HEK293 (cell line): ENCODE measurements around the gene SAMD4B.
A peak's percentile ranks its signal among the peaks of the same experiment; 100 is the strongest.

Source experiments
- CTCF ChIA-PET: fragments of 350-600 bp; formaldehyde crosslinking; extraction: SDS; loops from one replicate; lab custom pipeline; 2021; ENCODE audit warnings: antibody characterized with exemption; lab: Yijun Ruan, JAX
- POLR2A ChIA-PET: fragments of 300-600 bp; formaldehyde crosslinking; extraction: SDS; loops from one replicate; lab custom pipeline; 2020; ENCODE audit warnings: antibody characterized with exemption, inconsistent platforms; lab: Yijun Ruan, JAX
- H3K27ac ChIP-seq: fragments of 200-500 bp; sonication (Bioruptor generic); 2 replicates; pipeline ENCODE4 v1.5.1; 2014; ENCODE audit warnings: low read depth, low read length, control low read depth, inconsistent platforms; ENCODE audit errors: extremely low read depth
- H3K36me3 ChIP-seq, 2 experiments: fragments of 200-500 bp in 1 of 2; sonication (Bioruptor generic) in 1 of 2; 1 replicate in 1 of 2; 2 replicates in 1 of 2; pipeline ENCODE4 v1.5.1; 2014 to 2017; ENCODE audit warnings: inconsistent platforms in 2 of 2, low read length in 2 of 2; ENCODE audit not compliant: control insufficient read depth in 2 of 2, insufficient read depth in 1 of 2
- H3K4me1 ChIP-seq: fragments of 200-500 bp; sonication (Bioruptor generic); 2 replicates; pipeline ENCODE4 v1.5.1; 2014; ENCODE audit warnings: mild to moderate bottlenecking, low read length, inconsistent platforms; ENCODE audit not compliant: control insufficient read depth, insufficient read depth
- H3K4me3 ChIP-seq: 2 replicates; pipeline ENCODE4 v1.5.1; 2011; ENCODE audit warnings: low read depth, mild to moderate bottlenecking, control low read depth, low read length, moderate library complexity
- H3K9me3 ChIP-seq: fragments of 200-500 bp; sonication (Bioruptor generic); 2 replicates; pipeline ENCODE4 v1.5.1; 2014; ENCODE audit warnings: low read depth, low read length, inconsistent platforms; ENCODE audit not compliant: control insufficient read depth, insufficient read depth
- ATF2 ChIP-seq: fragments of 450-650 bp; formaldehyde crosslinking; IDR thresholded peaks from 2 replicates; pipeline ENCODE4 v1.5.1; 2016; ENCODE audit warnings: missing biosample characterization, missing genetic modification characterization, low read depth
- BCL11A ChIP-seq: fragments of 450-650 bp; formaldehyde crosslinking; IDR thresholded peaks from 2 replicates; pipeline ENCODE4 v1.5.1; 2016; ENCODE audit warnings: low read depth, missing biosample characterization, missing genetic modification characterization
- GLI2 ChIP-seq: fragments of 450-650 bp; formaldehyde crosslinking; IDR thresholded peaks from 2 replicates; pipeline ENCODE4; 2017; ENCODE audit warnings: missing biosample characterization, missing genetic modification characterization, low read depth, borderline replicate concordance
- GLI4 ChIP-seq: fragments of 450-650 bp; formaldehyde crosslinking; IDR thresholded peaks from 2 replicates; pipeline ENCODE4 v1.5.1; 2016; ENCODE audit warnings: missing biosample characterization, missing genetic modification characterization
- GLIS1 ChIP-seq: fragments of 450-650 bp; formaldehyde crosslinking; IDR thresholded peaks from 2 replicates; pipeline ENCODE4 v1.5.1; 2016; ENCODE audit warnings: missing biosample characterization, missing genetic modification characterization
- KLF10 ChIP-seq: fragments of 450-650 bp; IDR thresholded peaks from 2 replicates; pipeline ENCODE4 v1.5.1; 2018; ENCODE audit warnings: missing biosample characterization, mild to moderate bottlenecking, missing genetic modification characterization
- OSR2 ChIP-seq: fragments of 450-650 bp; formaldehyde crosslinking; IDR thresholded peaks from 2 replicates; pipeline ENCODE4 v1.5.1; 2016; ENCODE audit warnings: missing biosample characterization, missing genetic modification characterization
- PRDM1 ChIP-seq: fragments of 450-650 bp; formaldehyde crosslinking; IDR thresholded peaks from 2 replicates; pipeline ENCODE4; 2016; ENCODE audit warnings: missing biosample characterization, missing genetic modification characterization
- REPIN1 ChIP-seq: fragments of 450-650 bp; formaldehyde crosslinking; IDR thresholded peaks from 2 replicates; pipeline ENCODE4 v1.5.1; 2017; ENCODE audit warnings: missing biosample characterization, missing genetic modification characterization, low read depth
- SP7 ChIP-seq: fragments of 450-650 bp; formaldehyde crosslinking; IDR thresholded peaks from 2 replicates; pipeline ENCODE4 v1.5.1; 2016; ENCODE audit warnings: missing biosample characterization, missing genetic modification characterization
- YY2 ChIP-seq: fragments of 450-650 bp; formaldehyde crosslinking; IDR thresholded peaks from 2 replicates; pipeline ENCODE4 v1.5.1; 2016; ENCODE audit warnings: missing biosample characterization, missing genetic modification characterization
- ZBTB17 ChIP-seq: fragments of 450-650 bp; formaldehyde crosslinking; IDR thresholded peaks from 2 replicates; pipeline ENCODE4 v1.5.1; 2016; ENCODE audit warnings: missing biosample characterization, missing genetic modification characterization
- ZBTB20 ChIP-seq: fragments of 450-650 bp; formaldehyde crosslinking; IDR thresholded peaks from 2 replicates; pipeline ENCODE4 v1.5.1; 2016; ENCODE audit warnings: missing biosample characterization, missing genetic modification characterization
- ZEB2 ChIP-seq: fragments of 450-650 bp; formaldehyde crosslinking; IDR thresholded peaks from 2 replicates; pipeline ENCODE4 v1.5.1; 2016; ENCODE audit warnings: missing biosample characterization, missing genetic modification characterization
- ZFP3 ChIP-seq: fragments of 450-650 bp; formaldehyde crosslinking; IDR thresholded peaks from 2 replicates; pipeline ENCODE4 v1.5.1; 2016; ENCODE audit warnings: low read depth, missing biosample characterization, missing genetic modification characterization
- ZNF140 ChIP-seq: fragments of 450-650 bp; formaldehyde crosslinking; IDR thresholded peaks from 2 replicates; pipeline ENCODE4 v1.5.1; 2016; ENCODE audit warnings: missing biosample characterization, missing genetic modification characterization
- ZNF146 ChIP-seq: fragments of 450-650 bp; formaldehyde crosslinking; IDR thresholded peaks from 2 replicates; pipeline ENCODE4 v1.5.1; 2016; ENCODE audit warnings: missing biosample characterization, missing genetic modification characterization
- ZNF184 ChIP-seq: fragments of 450-650 bp; IDR thresholded peaks from 2 replicates; pipeline ENCODE4 v1.5.1; 2018; ENCODE audit warnings: missing biosample characterization, mild to moderate bottlenecking, missing genetic modification characterization
- ZNF248 ChIP-seq: fragments of 450-650 bp; formaldehyde crosslinking; IDR thresholded peaks from 2 replicates; pipeline ENCODE4 v1.5.1; 2017; ENCODE audit warnings: missing biosample characterization, missing genetic modification characterization
- ZNF341 ChIP-seq: fragments of 450-650 bp; formaldehyde crosslinking; IDR thresholded peaks from 2 replicates; pipeline ENCODE4; 2016; ENCODE audit warnings: low read depth, missing biosample characterization, missing genetic modification characterization
- ZNF513 ChIP-seq: fragments of 450-650 bp; IDR thresholded peaks from 2 replicates; pipeline ENCODE4 v1.5.1; 2018; ENCODE audit warnings: missing biosample characterization, missing genetic modification characterization
- ZNF600 ChIP-seq: fragments of 450-650 bp; formaldehyde crosslinking; IDR thresholded peaks from 2 replicates; pipeline ENCODE4 v1.5.1; 2016; ENCODE audit warnings: missing biosample characterization, missing genetic modification characterization
- ZNF621 ChIP-seq: fragments of 450-650 bp; formaldehyde crosslinking; IDR thresholded peaks from 2 replicates; pipeline ENCODE4 v1.5.1; 2017; ENCODE audit warnings: missing biosample characterization, missing genetic modification characterization
- ZNF624 ChIP-seq: fragments of 450-650 bp; formaldehyde crosslinking; IDR thresholded peaks from 2 replicates; pipeline ENCODE4 v1.5.1; 2017; ENCODE audit warnings: missing biosample characterization, missing genetic modification characterization
- ZNF701 ChIP-seq: fragments of 450-650 bp; formaldehyde crosslinking; IDR thresholded peaks from 2 replicates; pipeline ENCODE4 v1.5.1; 2016; ENCODE audit warnings: missing biosample characterization, missing genetic modification characterization
- TF ChIP-seq, protein P1 (sequence below): fragments of 450-650 bp; formaldehyde crosslinking; IDR thresholded peaks from 2 replicates; pipeline ENCODE4 v1.5.1; 2016; ENCODE audit warnings: missing biosample characterization, missing genetic modification characterization
- TF ChIP-seq, protein P2 (sequence below): fragments of 450-650 bp; formaldehyde crosslinking; IDR thresholded peaks from 2 replicates; pipeline ENCODE4 v1.5.1; 2016; ENCODE audit warnings: missing biosample characterization, missing genetic modification characterization
- TF ChIP-seq, protein P3 (sequence below): fragments of 450-650 bp; formaldehyde crosslinking; IDR thresholded peaks from 2 replicates; pipeline ENCODE4 v1.5.1; 2017; ENCODE audit warnings: missing biosample characterization, missing genetic modification characterization
- TF ChIP-seq, protein P4 (sequence below): fragments of 450-650 bp; formaldehyde crosslinking; IDR thresholded peaks from 2 replicates; pipeline ENCODE4 v1.5.1; 2017; ENCODE audit warnings: missing biosample characterization, missing genetic modification characterization

Gene SAMD4B

DNA sequence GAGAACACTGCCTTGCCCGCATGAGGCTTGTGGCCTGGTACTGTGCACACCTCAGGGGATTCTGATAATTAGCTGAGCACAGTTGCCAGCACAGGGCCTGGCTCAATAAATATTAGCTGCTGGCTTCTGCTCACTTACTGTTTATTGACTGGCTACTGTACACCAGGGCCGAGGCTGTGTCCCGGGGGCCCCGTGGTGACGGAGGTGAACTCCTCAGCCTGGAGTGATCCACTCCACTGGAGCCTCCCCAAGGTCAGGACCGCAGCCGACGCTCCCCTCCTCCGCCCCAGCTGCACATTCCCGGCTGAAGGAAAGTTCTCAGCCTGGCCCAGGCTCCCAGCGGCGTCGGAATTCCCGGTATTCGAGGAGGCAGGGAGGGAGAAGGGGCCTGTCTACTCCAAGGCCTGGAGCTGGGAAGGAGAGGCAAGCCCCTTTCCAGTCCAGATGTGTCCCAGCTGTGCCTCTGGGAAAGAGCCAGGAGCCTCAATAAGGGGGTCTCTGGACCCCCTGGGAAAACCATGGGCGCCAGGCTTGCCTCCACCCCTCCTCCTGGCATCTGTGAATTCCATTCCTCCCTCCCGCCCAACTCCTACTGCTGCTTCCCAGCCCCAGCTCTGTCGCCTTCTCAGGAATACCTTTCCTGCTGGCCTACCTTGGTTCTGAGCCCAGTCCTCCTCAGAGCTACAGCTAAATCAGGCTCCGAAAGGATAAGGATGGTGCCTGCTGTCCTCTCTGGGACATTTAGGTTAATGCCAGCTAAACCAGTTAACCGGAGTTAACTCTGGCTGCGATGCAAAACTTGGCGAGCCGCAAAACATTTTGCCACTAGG, 86.3 kb downstream of the SAMD4B start:
- peaks cover 38 to 39% of the 10 kb centered on the region in 2 experiments for H3K36me3 ChIP-seq
- ChIA-PET POLR2A (interaction anchor here (0.6 to 13.3 kb wide), 11 partner anchors 7 to 86 kb away, joined by 3 to 255 read pairs (median 13); partner anchors contain the start of genes MED29, PAF1, RPS16 and SAMD4B), CTCF (interaction anchor here (0.6 to 4.2 kb wide), 13 partner anchors 10 to 1172 kb away, joined by 3 to 20 read pairs (median 4); partner anchors contain the start of genes EID2B, PLEKHG2 and TIMM50)
- no peaks in the 10 kb centered on the region for H3K9me3 ChIP-seq
- peak overlapping the region; percentile 40; the same call in 1 of the 2 replicates for H3K27ac ChIP-seq
- no peak overlapping the region for H3K4me3 ChIP-seq
- peaks cover 10% of the 10 kb centered on the region for H3K4me1 ChIP-seq
- no peak for TF ChIP-seq REPIN1 (tag by site-specific recombination)
- peak; percentile 90 for TF ChIP-seq PRDM1
- no peak for TF ChIP-seq ZNF621 (tag by site-specific recombination)
- peak; percentile 86 for TF ChIP-seq OSR2 (tag by site-specific recombination)
- TF ChIP-seq, protein P1, sequence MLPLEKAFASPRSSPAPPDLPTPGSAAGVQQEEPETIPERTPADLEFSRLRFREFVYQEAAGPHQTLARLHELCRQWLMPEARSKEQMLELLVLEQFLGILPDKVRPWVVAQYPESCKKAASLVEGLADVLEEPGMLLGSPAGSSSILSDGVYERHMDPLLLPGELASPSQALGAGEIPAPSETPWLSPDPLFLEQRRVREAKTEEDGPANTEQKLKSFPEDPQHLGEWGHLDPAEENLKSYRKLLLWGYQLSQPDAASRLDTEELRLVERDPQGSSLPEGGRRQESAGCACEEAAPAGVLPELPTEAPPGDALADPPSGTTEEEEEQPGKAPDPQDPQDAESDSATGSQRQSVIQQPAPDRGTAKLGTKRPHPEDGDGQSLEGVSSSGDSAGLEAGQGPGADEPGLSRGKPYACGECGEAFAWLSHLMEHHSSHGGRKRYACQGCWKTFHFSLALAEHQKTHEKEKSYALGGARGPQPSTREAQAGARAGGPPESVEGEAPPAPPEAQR (tag by site-specific recombination): no peak
- no peak for TF ChIP-seq ATF2
- TF ChIP-seq ZNF184 (tag by site-specific recombination): no peak
- TF ChIP-seq GLIS1: peak; percentile 83
- TF ChIP-seq ZNF624 (tag by site-specific recombination): no peak
- TF ChIP-seq BCL11A (tag by site-specific recombination): no peak
- no peak for TF ChIP-seq GLI2 (tag by site-specific recombination)
- peak; percentile 19 for TF ChIP-seq SP7 (tag by site-specific recombination)
- TF ChIP-seq, protein P2, sequence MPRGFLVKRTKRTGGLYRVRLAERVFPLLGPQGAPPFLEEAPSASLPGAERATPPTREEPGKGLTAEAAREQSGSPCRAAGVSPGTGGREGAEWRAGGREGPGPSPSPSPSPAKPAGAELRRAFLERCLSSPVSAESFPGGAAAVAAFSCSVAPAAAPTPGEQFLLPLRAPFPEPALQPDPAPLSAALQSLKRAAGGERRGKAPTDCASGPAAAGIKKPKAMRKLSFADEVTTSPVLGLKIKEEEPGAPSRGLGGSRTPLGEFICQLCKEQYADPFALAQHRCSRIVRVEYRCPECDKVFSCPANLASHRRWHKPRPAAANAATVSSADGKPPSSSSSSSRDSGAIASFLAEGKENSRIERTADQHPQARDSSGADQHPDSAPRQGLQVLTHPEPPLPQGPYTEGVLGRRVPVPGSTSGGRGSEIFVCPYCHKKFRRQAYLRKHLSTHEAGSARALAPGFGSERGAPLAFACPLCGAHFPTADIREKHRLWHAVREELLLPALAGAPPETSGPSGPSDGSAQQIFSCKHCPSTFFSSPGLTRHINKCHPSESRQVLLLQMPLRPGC: peak; percentile 27; the same call in 1 of the 2 replicates
- no peak for TF ChIP-seq ZNF146 (tag by site-specific recombination)
- TF ChIP-seq ZEB2 (tag by site-specific recombination): peak; percentile 55; the same call in 1 of the 2 replicates
- no peak for TF ChIP-seq ZNF248 (tag by site-specific recombination)
- TF ChIP-seq GLI4 (tag by site-specific recombination): no peak
- peak; percentile 24; the same call in 1 of the 2 replicates for TF ChIP-seq ZNF341
- peak; percentile 78 for TF ChIP-seq ZBTB20 (tag by site-specific recombination)
- peak; percentile 75 for TF ChIP-seq ZFP3
- TF ChIP-seq ZBTB17 (tag by site-specific recombination): peak; percentile 21; the same call in 1 of the 2 replicates
- peak; percentile 64; the same call in 1 of the 2 replicates for TF ChIP-seq KLF10 (tag by site-specific recombination)
- TF ChIP-seq YY2 (tag by site-specific recombination): no peak
- peak; percentile 82 for TF ChIP-seq ZNF600 (tag by site-specific recombination)
- no peak for TF ChIP-seq ZNF140 (tag by site-specific recombination)
- no peak for TF ChIP-seq ZNF701
- TF ChIP-seq, protein P3, sequence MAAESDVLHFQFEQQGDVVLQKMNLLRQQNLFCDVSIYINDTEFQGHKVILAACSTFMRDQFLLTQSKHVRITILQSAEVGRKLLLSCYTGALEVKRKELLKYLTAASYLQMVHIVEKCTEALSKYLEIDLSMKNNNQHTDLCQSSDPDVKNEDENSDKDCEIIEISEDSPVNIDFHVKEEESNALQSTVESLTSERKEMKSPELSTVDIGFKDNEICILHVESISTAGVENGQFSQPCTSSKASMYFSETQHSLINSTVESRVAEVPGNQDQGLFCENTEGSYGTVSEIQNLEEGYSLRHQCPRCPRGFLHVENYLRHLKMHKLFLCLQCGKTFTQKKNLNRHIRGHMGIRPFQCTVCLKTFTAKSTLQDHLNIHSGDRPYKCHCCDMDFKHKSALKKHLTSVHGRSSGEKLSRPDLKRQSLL: peak; percentile 76
- no peak for TF ChIP-seq ZNF513 (tag by site-specific recombination)
- TF ChIP-seq, protein P4, sequence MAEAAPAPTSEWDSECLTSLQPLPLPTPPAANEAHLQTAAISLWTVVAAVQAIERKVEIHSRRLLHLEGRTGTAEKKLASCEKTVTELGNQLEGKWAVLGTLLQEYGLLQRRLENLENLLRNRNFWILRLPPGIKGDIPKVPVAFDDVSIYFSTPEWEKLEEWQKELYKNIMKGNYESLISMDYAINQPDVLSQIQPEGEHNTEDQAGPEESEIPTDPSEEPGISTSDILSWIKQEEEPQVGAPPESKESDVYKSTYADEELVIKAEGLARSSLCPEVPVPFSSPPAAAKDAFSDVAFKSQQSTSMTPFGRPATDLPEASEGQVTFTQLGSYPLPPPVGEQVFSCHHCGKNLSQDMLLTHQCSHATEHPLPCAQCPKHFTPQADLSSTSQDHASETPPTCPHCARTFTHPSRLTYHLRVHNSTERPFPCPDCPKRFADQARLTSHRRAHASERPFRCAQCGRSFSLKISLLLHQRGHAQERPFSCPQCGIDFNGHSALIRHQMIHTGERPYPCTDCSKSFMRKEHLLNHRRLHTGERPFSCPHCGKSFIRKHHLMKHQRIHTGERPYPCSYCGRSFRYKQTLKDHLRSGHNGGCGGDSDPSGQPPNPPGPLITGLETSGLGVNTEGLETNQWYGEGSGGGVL: peak; percentile 37; the same call in 1 of the 2 replicates
